A549 (cell line): Measurements from ENCODE around the gene CCL3. TPM values are rescaled to one million over a fixed set of nuclear protein-coding genes. Genes with fewer than 3 reads are reported as not detected.

Experiments
- polyA plus RNA-seq, 4 experiments: library from polyadenylated mRNA; depleted of rRNA in 3 of 4; stranded (reverse); fragments of >200 nt; fragmentation: RNase III in 1 of 4; extraction: RNeasy Plus Mini Kit Qiagen cat#74134 plus additional on column Dnase treatment in 1 of 4; gene quantifications; 2 replicates in 3 of 4; 3 replicates in 1 of 4; pipeline ENCODE4 v1.2.3, GENCODE V29; 2011 to 2017
- small RNA-seq, 6 experiments: library from RNA; depleted of rRNA; stranded (forward); fragments of <200 nt; gene quantifications; one replicate each; pipeline ENCODE3, GENCODE V24; 2012

The CCL3 gene
- polyA plus RNA-seq, 2 of the 4 experiments (the other 2 are of a cell fraction) = not detected

Small RNA genes lying within 50 kb of the gene (small RNA-seq; reads per million reads assigned to genes)
- 0 reads per million in 6 experiments for gene RN7SL301P

Other genes with a start within 250 kb of the CCL3 start
- not detected in 2 replicates for gene HEATR9, start 221.3 kb downstream of the CCL3 start, polyA plus RNA-seq (2011; rRNA removed)
- gene HEATR9, start 221.3 kb downstream of the CCL3 start, polyA plus RNA-seq (2017; fragmentation: RNase III; extraction: RNeasy Plus Mini Kit Qiagen cat#74134 plus additional on column Dnase treatment) = not detected in 3 replicates
- gene CCL5, start 209.8 kb downstream of the CCL3 start, polyA plus RNA-seq (2011; rRNA removed) = 0.31 and 1.0 TPM in 2 replicates
- 0.12 to 0.17 TPM in 2 of 3 replicates, not detected in the other for gene CCL5, start 209.8 kb downstream of the CCL3 start, polyA plus RNA-seq (2017; fragmentation: RNase III; extraction: RNeasy Plus Mini Kit Qiagen cat#74134 plus additional on column Dnase treatment)
- 3.9 and 4.6 TPM in 2 replicates for gene RDM1, start 159.4 kb downstream of the CCL3 start, polyA plus RNA-seq (2011; rRNA removed)
- 3.3 to 4.3 TPM (median 3.6 TPM) in 3 replicates for gene RDM1, start 159.4 kb downstream of the CCL3 start, polyA plus RNA-seq (2017; fragmentation: RNase III; extraction: RNeasy Plus Mini Kit Qiagen cat#74134 plus additional on column Dnase treatment)
- gene LYZL6, start 146.4 kb downstream of the CCL3 start, polyA plus RNA-seq (2011; rRNA removed) = not detected in 2 replicates
- not detected in 3 replicates for gene LYZL6, start 146.4 kb downstream of the CCL3 start, polyA plus RNA-seq (2017; fragmentation: RNase III; extraction: RNeasy Plus Mini Kit Qiagen cat#74134 plus additional on column Dnase treatment)
- not detected in 2 replicates for gene CCL16, start 108.6 kb downstream of the CCL3 start, polyA plus RNA-seq (2011; rRNA removed)
- gene CCL16, start 108.6 kb downstream of the CCL3 start, polyA plus RNA-seq (2017; fragmentation: RNase III; extraction: RNeasy Plus Mini Kit Qiagen cat#74134 plus additional on column Dnase treatment) = not detected in 3 replicates
- not detected in 2 replicates for gene CCL14, start 103.4 kb downstream of the CCL3 start, polyA plus RNA-seq (2011; rRNA removed)
- gene CCL14, start 103.4 kb downstream of the CCL3 start, polyA plus RNA-seq (2017; fragmentation: RNase III; extraction: RNeasy Plus Mini Kit Qiagen cat#74134 plus additional on column Dnase treatment) = not detected in 3 replicates
- gene CCL15, start 88.6 kb downstream of the CCL3 start, polyA plus RNA-seq (2011; rRNA removed) = 0.10 TPM in 1 of 2 replicates, not detected in the other
- gene CCL15, start 88.6 kb downstream of the CCL3 start, polyA plus RNA-seq (2017; fragmentation: RNase III; extraction: RNeasy Plus Mini Kit Qiagen cat#74134 plus additional on column Dnase treatment) = not detected in 3 replicates
- gene CCL23, start 72.2 kb downstream of the CCL3 start, polyA plus RNA-seq (2011; rRNA removed) = not detected in 2 replicates
- not detected in 3 replicates for gene CCL23, start 72.2 kb downstream of the CCL3 start, polyA plus RNA-seq (2017; fragmentation: RNase III; extraction: RNeasy Plus Mini Kit Qiagen cat#74134 plus additional on column Dnase treatment)
- gene CCL18, start 25.9 kb downstream of the CCL3 start, polyA plus RNA-seq (2011; rRNA removed) = not detected in 2 replicates
- gene CCL18, start 25.9 kb downstream of the CCL3 start, polyA plus RNA-seq (2017; fragmentation: RNase III; extraction: RNeasy Plus Mini Kit Qiagen cat#74134 plus additional on column Dnase treatment) = not detected in 3 replicates
- not detected in 2 replicates for gene CCL4, start 13.7 kb upstream of the CCL3 start, polyA plus RNA-seq (2011; rRNA removed)
- not detected in 3 replicates for gene CCL4, start 13.7 kb upstream of the CCL3 start, polyA plus RNA-seq (2017; fragmentation: RNase III; extraction: RNeasy Plus Mini Kit Qiagen cat#74134 plus additional on column Dnase treatment)
- 1.2 and 1.5 TPM in 2 replicates for gene TBC1D3B, start 86.5 kb upstream of the CCL3 start, polyA plus RNA-seq (2011; rRNA removed)
- 4.7 to 5.9 TPM (median 5.6 TPM) in 3 replicates for gene TBC1D3B, start 86.5 kb upstream of the CCL3 start, polyA plus RNA-seq (2017; fragmentation: RNase III; extraction: RNeasy Plus Mini Kit Qiagen cat#74134 plus additional on column Dnase treatment)
- not detected in 2 replicates for gene CCL3L1, start 106.6 kb upstream of the CCL3 start, polyA plus RNA-seq (2011; rRNA removed)
- gene CCL3L1, start 106.6 kb upstream of the CCL3 start, polyA plus RNA-seq (2017; fragmentation: RNase III; extraction: RNeasy Plus Mini Kit Qiagen cat#74134 plus additional on column Dnase treatment) = not detected in 3 replicates
- gene CCL4L2, start 120.9 kb upstream of the CCL3 start, polyA plus RNA-seq (2011; rRNA removed) = not detected in 2 replicates
- gene CCL4L2, start 120.9 kb upstream of the CCL3 start, polyA plus RNA-seq (2017; fragmentation: RNase III; extraction: RNeasy Plus Mini Kit Qiagen cat#74134 plus additional on column Dnase treatment) = not detected in 3 replicates
- gene TBC1D3I, start 174.4 kb upstream of the CCL3 start, polyA plus RNA-seq (2011; rRNA removed) = 0.08 TPM in 1 of 2 replicates, not detected in the other
- 0.16 to 0.44 TPM (median 0.23 TPM) in 3 replicates for gene TBC1D3I, start 174.4 kb upstream of the CCL3 start, polyA plus RNA-seq (2017; fragmentation: RNase III; extraction: RNeasy Plus Mini Kit Qiagen cat#74134 plus additional on column Dnase treatment)
- gene TBC1D3G, start 233.7 kb upstream of the CCL3 start, polyA plus RNA-seq (2011; rRNA removed) = 0.12 TPM in 1 of 2 replicates, not detected in the other
- gene TBC1D3G, start 233.7 kb upstream of the CCL3 start, polyA plus RNA-seq (2017; fragmentation: RNase III; extraction: RNeasy Plus Mini Kit Qiagen cat#74134 plus additional on column Dnase treatment) = 0.08 TPM in 1 of 3 replicates, not detected in the others